ENCODE results near the gene TOB1. TPM values are rescaled to one million over a fixed set of nuclear protein-coding genes. Genes with fewer than 3 reads are reported as not detected.

TOB1 gene
- polyA plus RNA-seq, 1 of the 3 experiments (the other 2 are of a cell fraction): 19.3 TPM

GRCh38 chr17:50908860-50909764, 43.0 kb upstream of the TOB1 start:
- WGBS (ENCODE audit: low lambda C conversion rate): 79% methylated on average over 16 of the region's 16 CpGs
- no peak overlapping the region for H3K4me2 ChIP-seq
- POLR2A ChIA-PET: interaction anchor here (1.2 kb wide), 1 partner anchor 11 kb away, joined by 5 read pairs; no protein-coding TSS in a partner anchor

More at GRCh38 chr17:50908860-50909764, 43.0 kb upstream of the TOB1 start:
- CTCF ChIA-PET: interaction anchor here (0.6 to 1.4 kb wide), 6 partner anchors 9 to 48 kb away, joined by 3 to 4 read pairs (median 3); no protein-coding TSS in a partner anchor
- TF ChIP-seq IRF3 (IDR thresholded peaks at IDR 0.05; ENCODE audit: low read depth, low read length): no peak
- TF ChIP-seq EZH2phosphoT487 (IDR thresholded peaks at IDR 0.05; ENCODE audit: borderline replicate concordance, low read depth): no peak
- no peak for TF ChIP-seq USF2 (IDR thresholded peaks at IDR 0.05; ENCODE audit: borderline replicate concordance, low read depth, low read length)
- no peak for TF ChIP-seq SMC3 (IDR thresholded peaks at IDR 0.05; ENCODE audit: low read depth, low read length)
- no peak for TF ChIP-seq ZBTB33 (IDR thresholded peaks at IDR 0.05; ENCODE audit: borderline replicate concordance, low read depth)
- no peak for TF ChIP-seq FOXM1 (IDR thresholded peaks at IDR 0.05; ENCODE audit: low read depth)
- no peak for TF ChIP-seq RFX5 (IDR thresholded peaks at IDR 0.05; ENCODE audit: low read length)
- no peak for TF ChIP-seq MXI1 (IDR thresholded peaks at IDR 0.05; ENCODE audit: low read depth, low read length)
- no peak for TF ChIP-seq EP300 (IDR thresholded peaks at IDR 0.05; ENCODE audit: borderline replicate concordance in 1 of 2, low read depth in 1 of 2, low read length in 1 of 2)
- TF ChIP-seq POLR2AphosphoS5 (IDR thresholded peaks at IDR 0.05; ENCODE audit: low read depth, low read length): no peak
- TF ChIP-seq NRF1 (IDR thresholded peaks at IDR 0.05; ENCODE audit: low read depth, low read length): no peak
- no peak for TF ChIP-seq MAX (IDR thresholded peaks at IDR 0.05; ENCODE audit: low read depth)
- no peak for TF ChIP-seq REST (IDR thresholded peaks at IDR 0.05; ENCODE audit: low read depth, low read length)
- TF ChIP-seq PBX3 (IDR thresholded peaks at IDR 0.05): no peak
- no peak for TF ChIP-seq NFIC (IDR thresholded peaks at IDR 0.05; ENCODE audit: borderline replicate concordance)
- no peak for TF ChIP-seq TCF12 (IDR thresholded peaks at IDR 0.05)
- TF ChIP-seq YY1 (IDR thresholded peaks at IDR 0.05; ENCODE audit: low read depth): no peak
- TF ChIP-seq JUND (IDR thresholded peaks at IDR 0.05): no peak
- TF ChIP-seq GABPA (IDR thresholded peaks at IDR 0.05; ENCODE audit: low read depth): no peak
- no peak for TF ChIP-seq GATA2 (CRISPR knock-in tag; IDR thresholded peaks at IDR 0.05)
- H3K9me3 ChIP-seq: no peaks in the 10 kb centered on the region
- H2AFZ ChIP-seq (ENCODE audit: low read depth): no peak overlapping the region
- peaks cover 4% of the 10 kb centered on the region for H3F3A ChIP-seq (replicated peaks; ENCODE audit: insufficient read depth)
- H3K27me3 ChIP-seq (ENCODE audit: insufficient read depth): no peaks in the 10 kb centered on the region
- DNase-seq: no peak
- peaks cover 10 to 31% of the 10 kb centered on the region in 2 experiments for H3K4me1 ChIP-seq (ENCODE audit: control insufficient read depth in 1 of 2, insufficient read depth in 2 of 2, low read depth in 1 of 2, low read length in 1 of 2)
- no peak overlapping the region for H3K4me3 ChIP-seq (ENCODE audit: low read depth in 2 of 2, low read length in 1 of 2)
- no peaks in the 10 kb centered on the region for H4K20me1 ChIP-seq (ENCODE audit: insufficient read depth)
- H3K36me3 ChIP-seq (replicated peaks in 1 of 2; ENCODE audit: control insufficient read depth in 1 of 2, insufficient read depth in 2 of 2, low read length in 1 of 2): no peaks in the 10 kb centered on the region
- H3K27ac ChIP-seq (ENCODE audit: low read depth in 2 of 2, low read length in 1 of 2): no peak overlapping the region
- no peaks in the 10 kb centered on the region for H3K9me2 ChIP-seq
- no peaks in the 10 kb centered on the region for H3K79me2 ChIP-seq (ENCODE audit: insufficient read depth)
- H3K9ac ChIP-seq: no peak overlapping the region
